PC-3 (cell line): ENCODE results near the gene METTL24. TPM values are rescaled to one million over a fixed set of nuclear protein-coding genes. Genes with fewer than 3 reads are reported as not detected.

ENCODE experiments used
- ATAC-seq: fragments of 200-7000 bp; cut with Tn5 transposase; 2 replicates; pipeline ENCODE4 v1.9.1; 2020; ENCODE audit warnings: mild to moderate bottlenecking, moderate library complexity
- BruUV-seq: library from RNA; stranded (reverse); fragments of 400-500 nt; replicated peaks from 2 replicates; lab custom pipeline; 2021; lab: Mats Ljungman, UMichigan
- CTCF ChIA-PET: fragments of 300-600 bp; sonication (Branson Sonifier 250); formaldehyde crosslinking; loops from one replicate; lab custom pipeline; 2022; ENCODE audit warnings: antibody characterized with exemption; lab: Charles Lee
- POLR2A ChIA-PET: fragments of 300-600 bp; sonication (Branson Sonifier 250); formaldehyde crosslinking; loops from one replicate; lab custom pipeline; 2022; ENCODE audit warnings: antibody characterized with exemption; ENCODE audit not compliant: unreplicated experiment; lab: Charles Lee
- DNase-seq: peaks from one replicate; pipeline ENCODE4 v3.0.0-alpha.2; 2015
- H2AFZ ChIP-seq: fragments of 300-600 bp; sonication (generic); 2 replicates; pipeline ENCODE4 v1.6.0; 2016; ENCODE audit warnings: antibody characterized with exemption, low read length
- H3F3A ChIP-seq: fragments of 300-600 bp; sonication (generic); one replicate; pipeline ENCODE4 v1.6.0; 2017; ENCODE audit warnings: antibody characterized with exemption, low read length, control low read depth, mild to moderate bottlenecking; ENCODE audit not compliant: unreplicated experiment
- H3K27ac ChIP-seq: fragments of 300-600 bp; sonication (generic); 2 replicates; pipeline ENCODE4 v1.5.1; 2016; ENCODE audit warnings: mild to moderate bottlenecking, low read length
- H3K27me3 ChIP-seq: fragments of 300-600 bp; sonication (generic); 2 replicates; pipeline ENCODE4 v1.6.1; 2016; ENCODE audit warnings: low read length, mixed read lengths
- H3K36me3 ChIP-seq: fragments of 300-600 bp; sonication (generic); 2 replicates; pipeline ENCODE4 v1.6.1; 2016; ENCODE audit warnings: low read depth, mixed run types, low read length, mixed read lengths
- H3K4me1 ChIP-seq: fragments of 300-600 bp; sonication (generic); 2 replicates; pipeline ENCODE4 v1.5.1; 2016; ENCODE audit warnings: low read length; ENCODE audit not compliant: insufficient read depth
- H3K4me2 ChIP-seq: fragments of 300-600 bp; sonication (generic); 2 replicates; pipeline ENCODE4 v1.6.0; 2016; ENCODE audit warnings: low read length
- H3K4me3 ChIP-seq: fragments of 300-600 bp; sonication (generic); 2 replicates; pipeline ENCODE4 v1.5.1; 2016; ENCODE audit warnings: mild to moderate bottlenecking, low read length, mixed read lengths
- H3K79me2 ChIP-seq: fragments of 300-600 bp; sonication (generic); 2 replicates; pipeline ENCODE4 v1.6.1; 2017; ENCODE audit warnings: low read length, mixed read lengths
- H3K9ac ChIP-seq: fragments of 300-600 bp; sonication (generic); 2 replicates; pipeline ENCODE4 v1.6.0; 2016; ENCODE audit warnings: mild to moderate bottlenecking, low read length
- H3K9me2 ChIP-seq: fragments of 300-600 bp; sonication (generic); replicated peaks from 2 replicates; pipeline ENCODE4 v1.6.1; 2016; ENCODE audit warnings: mixed run types, low read length, mixed read lengths
- H3K9me3 ChIP-seq: fragments of 300-600 bp; sonication (generic); 2 replicates; pipeline ENCODE4 v1.6.1; 2016; ENCODE audit warnings: low read length, mixed read lengths
- H4K20me1 ChIP-seq: fragments of 300-600 bp; sonication (generic); 2 replicates; pipeline ENCODE4 v1.6.1; 2016; ENCODE audit warnings: low read length, mixed read lengths
- CTCF ChIP-seq: fragments of 300-600 bp; sonication (generic); conservative IDR thresholded peaks from 2 replicates; pipeline ENCODE4 v1.5.1; 2017; ENCODE audit warnings: antibody characterized with exemption, low read depth, mild to moderate bottlenecking, low read length
- EZH2 ChIP-seq: fragments of 300-600 bp; sonication (generic); IDR thresholded peaks from one replicate; pipeline ENCODE4 v1.6.1; 2017; ENCODE audit warnings: antibody characterized with exemption, mild to moderate bottlenecking, low read length; ENCODE audit not compliant: unreplicated experiment
- EZH2phosphoT487 ChIP-seq: fragments of 300-600 bp; sonication (generic); IDR thresholded peaks from 2 replicates; pipeline ENCODE4 v1.6.1; 2018; ENCODE audit warnings: mild to moderate bottlenecking, antibody characterized with exemption, low read length, borderline replicate concordance
- intact Hi-C: fragments of 100-400 bp; cut with micrococcal nuclease; formaldehyde crosslinking; loops from 2 replicates; pipeline ENCODE4 v1.9.0; 2023
- total RNA-seq: library from RNA; depleted of rRNA; stranded (reverse); fragments of >200 nt; gene quantifications from 2 replicates; pipeline ENCODE4 v1.2.3, GENCODE V29; 2014

Gene METTL24
- total RNA-seq, 1 experiment from 2014 or later: not detected

GRCh38 chr6:110232450-110232849 lies 125.7 kb downstream of the METTL24 start:
- intact Hi-C loops: no loop called here
- H2AFZ ChIP-seq: no peak overlapping the region
- H3K4me2 ChIP-seq: no peak overlapping the region
- ATAC-seq (no peak), DNase-seq (no peak)
- CTCF ChIA-PET: interaction anchor here (0.6 kb wide), 1 partner anchor 1129 kb away, joined by 3 read pairs; no protein-coding TSS in a partner anchor
- H4K20me1 ChIP-seq: no peaks in the 10 kb centered on the region
- H3F3A ChIP-seq: no peaks in the 10 kb centered on the region
- H3K27me3 ChIP-seq: no peaks in the 10 kb centered on the region
- POLR2A ChIA-PET: no interaction called here
- TF ChIP-seq CTCF (no peak), EZH2phosphoT487 (no peak), EZH2 (no peak)
- H3K9ac ChIP-seq: no peak overlapping the region
- BruUV-seq: no TSS peak
- H3K9me3 ChIP-seq: no peaks in the 10 kb centered on the region
- no peaks in the 10 kb centered on the region; the same call in 1 of the 2 replicates for H3K36me3 ChIP-seq
- no peaks in the 10 kb centered on the region for H3K79me2 ChIP-seq
- H3K4me1 ChIP-seq: no peaks in the 10 kb centered on the region
- H3K9me2 ChIP-seq: no peaks in the 10 kb centered on the region
- no peak overlapping the region for H3K27ac ChIP-seq
- no peak overlapping the region for H3K4me3 ChIP-seq

GRCh38 chr6:110226261-110226660 lies 131.9 kb downstream of the METTL24 start:
- Histone ChIP-seq H3K9me3 (no peaks in the 10 kb centered on the region), H3K27me3 (no peaks in the 10 kb centered on the region), H3K4me2 (no peak overlapping the region), H2AFZ (no peak overlapping the region), H4K20me1 (no peaks in the 10 kb centered on the region), H3K4me3 (no peak overlapping the region), H3K9ac (no peak overlapping the region), H3K79me2 (no peaks in the 10 kb centered on the region), H3F3A (no peaks in the 10 kb centered on the region), H3K36me3 (no peaks in the 10 kb centered on the region; the same call in 1 of the 2 replicates), H3K4me1 (no peaks in the 10 kb centered on the region), H3K27ac (no peak overlapping the region), H3K9me2 (no peaks in the 10 kb centered on the region)
- no TSS peak for BruUV-seq
- ATAC-seq (no peak), DNase-seq (no peak)
- POLR2A ChIA-PET: no interaction called here
- intact Hi-C loops: no loop called here
- CTCF ChIA-PET: no interaction called here
- TF ChIP-seq EZH2 (no peak), EZH2phosphoT487 (no peak), CTCF (no peak)

GRCh38 chr6:110221738-110222137 lies 136.4 kb downstream of the METTL24 start:
- H3K4me1 ChIP-seq: no peaks in the 10 kb centered on the region
- H3F3A ChIP-seq: no peaks in the 10 kb centered on the region
- no peak overlapping the region for H3K4me2 ChIP-seq
- ChIA-PET POLR2A (no interaction called here), CTCF (no interaction called here)
- H4K20me1 ChIP-seq: no peaks in the 10 kb centered on the region
- no peaks in the 10 kb centered on the region for H3K27me3 ChIP-seq
- no peak for DNase-seq
- no peak for ATAC-seq
- no peak overlapping the region for H2AFZ ChIP-seq
- no peaks in the 10 kb centered on the region for H3K9me3 ChIP-seq
- H3K79me2 ChIP-seq: no peaks in the 10 kb centered on the region
- intact Hi-C loops: no loop called here
- no peak for TF ChIP-seq EZH2
- TF ChIP-seq EZH2phosphoT487: no peak
- no peak for TF ChIP-seq CTCF
- no peak overlapping the region for H3K27ac ChIP-seq
- no peaks in the 10 kb centered on the region for H3K9me2 ChIP-seq
- BruUV-seq: no TSS peak
- no peak overlapping the region for H3K4me3 ChIP-seq
- no peak overlapping the region for H3K9ac ChIP-seq
- peaks cover 2% of the 10 kb centered on the region; the same call in 1 of the 2 replicates for H3K36me3 ChIP-seq
